ENCODE data around the gene EXOC7.
A peak's percentile ranks its signal among the peaks of the same experiment; 100 is the strongest.

The EXOC7 gene
- total RNA-seq, result 136 to 232 (median 149) reads per million in 9 experiments

GRCh38 chr17:76103274-76104139 is at the start of gene EXOC7:
EXOC7 (minus strand) TSS chr17:76103787; CDS start chr17:76103692, 95 bp downstream.
- ATAC-seq (replicated peaks), result peak; percentile 93
- H3K27ac Mint-ChIP-seq, result peak within 1 kb of the TSS; percentile 95 to 98

GRCh38 chr17:76153202-76153601 is 49.6 kb upstream of the EXOC7 start:
- DNase-seq (no peak), ATAC-seq (replicated peaks) (no peak)
- peaks cover 14% of the 10 kb centered on the region for H3K36me3 Mint-ChIP-seq (ENCODE audit: insufficient read depth)
- no peaks in the 10 kb centered on the region for H3K9me3 Mint-ChIP-seq
- peaks cover 4 to 5% of the 10 kb centered on the region in 2 donors for H3K4me1 Mint-ChIP-seq (ENCODE audit: low read depth in 2 of 2)
- H3K4me3 Mint-ChIP-seq, result no peak overlapping the region
- H3K27ac Mint-ChIP-seq, result no peak overlapping the region
- no peaks in the 10 kb centered on the region for H3K27me3 Mint-ChIP-seq

More at GRCh38 chr17:76103274-76104139, at the start of gene EXOC7:
- Mint-ChIP-seq H3K36me3 (ENCODE audit: insufficient read depth) (peaks cover 34% of the 10 kb centered on the region), H3K9me3 (no peaks in the 10 kb centered on the region), H3K27me3 (no peaks in the 10 kb centered on the region), H3K4me3 (peak within 1 kb of the TSS; percentile 94 to 99), H3K4me1 (ENCODE audit: low read depth in 2 of 2) (peaks cover 20 to 27% of the 10 kb centered on the region in 2 donors)
- peak; percentile 90 to 92 (median 92) for DNase-seq

GRCh38 chr17:76152591-76152990 is 49.0 kb upstream of the EXOC7 start:
- peaks cover 10% of the 10 kb centered on the region for H3K36me3 Mint-ChIP-seq (ENCODE audit: insufficient read depth)

GRCh38 chr17:76151896-76152454 is 48.4 kb upstream of the EXOC7 start:
- DNase-seq (no peak), ATAC-seq (replicated peaks) (peak; percentile 59)
- Mint-ChIP-seq H3K27ac (peak overlapping the region; percentile 73 to 78), H3K9me3 (no peaks in the 10 kb centered on the region), H3K27me3 (no peaks in the 10 kb centered on the region), H3K36me3 (ENCODE audit: insufficient read depth) (peaks cover 8% of the 10 kb centered on the region), H3K4me3 (no peak overlapping the region), H3K4me1 (ENCODE audit: low read depth in 2 of 2) (peaks cover 5 to 7% of the 10 kb centered on the region in 2 donors)

More at GRCh38 chr17:76152591-76152990, 49.0 kb upstream of the EXOC7 start:
- no peaks in the 10 kb centered on the region for H3K27me3 Mint-ChIP-seq
- DNase-seq (no peak), ATAC-seq (replicated peaks) (no peak)
- no peaks in the 10 kb centered on the region for H3K9me3 Mint-ChIP-seq
- H3K27ac Mint-ChIP-seq, result peak overlapping the region in 1 of 2 donors; percentile 73
- peaks cover 5% of the 10 kb centered on the region in 2 donors for H3K4me1 Mint-ChIP-seq (ENCODE audit: low read depth in 2 of 2)
- no peak overlapping the region for H3K4me3 Mint-ChIP-seq

GRCh38 chr17:76150712-76151622 is 47.4 kb upstream of the EXOC7 start:
- no peak overlapping the region for H3K4me3 Mint-ChIP-seq
- ATAC-seq (replicated peaks) (no peak), DNase-seq (no peak)
- H3K36me3 Mint-ChIP-seq (ENCODE audit: insufficient read depth), result peaks cover 8% of the 10 kb centered on the region
- H3K9me3 Mint-ChIP-seq, result no peaks in the 10 kb centered on the region
- H3K4me1 Mint-ChIP-seq (ENCODE audit: low read depth in 2 of 2), result peaks cover 12 to 17% of the 10 kb centered on the region in 2 donors
- peak overlapping the region; percentile 46 to 78 for H3K27ac Mint-ChIP-seq
- no peaks in the 10 kb centered on the region for H3K27me3 Mint-ChIP-seq

GRCh38 chr17:76149214-76149613 is 45.6 kb upstream of the EXOC7 start:
- no peaks in the 10 kb centered on the region for H3K9me3 Mint-ChIP-seq
- H3K27me3 Mint-ChIP-seq, result no peaks in the 10 kb centered on the region
- H3K36me3 Mint-ChIP-seq (ENCODE audit: insufficient read depth), result peaks cover 17% of the 10 kb centered on the region
- peaks cover 28 to 31% of the 10 kb centered on the region in 2 donors for H3K4me1 Mint-ChIP-seq (ENCODE audit: low read depth in 2 of 2)
- H3K27ac Mint-ChIP-seq, result peak overlapping the region; percentile 57 to 98
- H3K4me3 Mint-ChIP-seq, result no peak overlapping the region
- ATAC-seq (replicated peaks), result no peak
- DNase-seq, result no peak

- H3K36me3 Mint-ChIP-seq (ENCODE audit: insufficient read depth), result peaks cover 17% of the 10 kb centered on the region
- no peaks in the 10 kb centered on the region for H3K27me3 Mint-ChIP-seq
- no peak for DNase-seq
- H3K4me1 Mint-ChIP-seq (ENCODE audit: low read depth in 2 of 2), result peaks cover 39 to 40% of the 10 kb centered on the region in 2 donors
- peak overlapping the region; percentile 97 to 98 for H3K27ac Mint-ChIP-seq
- no peak overlapping the region for H3K4me3 Mint-ChIP-seq
- ATAC-seq (replicated peaks), result no peak
- no peaks in the 10 kb centered on the region for H3K9me3 Mint-ChIP-seq
Observed at GRCh38 chr17:76148015-76148326, 44.4 kb upstream of the EXOC7 start.

- peaks cover 45 to 46% of the 10 kb centered on the region in 2 donors for H3K4me1 Mint-ChIP-seq (ENCODE audit: low read depth in 2 of 2)
- H3K36me3 Mint-ChIP-seq (ENCODE audit: insufficient read depth), result peaks cover 15% of the 10 kb centered on the region
- ATAC-seq (replicated peaks), result no peak
- H3K9me3 Mint-ChIP-seq, result no peaks in the 10 kb centered on the region
- H3K27me3 Mint-ChIP-seq, result no peaks in the 10 kb centered on the region
- DNase-seq, result no peak
- no peak overlapping the region for H3K4me3 Mint-ChIP-seq
- H3K27ac Mint-ChIP-seq, result peak overlapping the region; percentile 97 to 98
Observed at GRCh38 chr17:76147211-76148014, 43.8 kb upstream of the EXOC7 start.

GRCh38 chr17:76146053-76146851 is 42.7 kb upstream of the EXOC7 start:
- Mint-ChIP-seq H3K36me3 (ENCODE audit: insufficient read depth) (peaks cover 17% of the 10 kb centered on the region), H3K9me3 (no peaks in the 10 kb centered on the region), H3K4me1 (ENCODE audit: low read depth in 2 of 2) (peaks cover 53 to 56% of the 10 kb centered on the region in 2 donors), H3K27me3 (no peaks in the 10 kb centered on the region), H3K27ac (peak overlapping the region; percentile 97 to 98), H3K4me3 (peak overlapping the region; percentile 80 to 85)
- ATAC-seq (replicated peaks) (peak; percentile 3), DNase-seq (no peak)

- DNase-seq (peak; percentile 40 to 51 (median 41)), ATAC-seq (replicated peaks) (peak; percentile 54)
- Mint-ChIP-seq H3K9me3 (no peaks in the 10 kb centered on the region), H3K27ac (peak overlapping the region; percentile 97 to 98), H3K27me3 (peaks cover 0 to 5% of the 10 kb centered on the region in 2 donors), H3K4me3 (peak overlapping the region; percentile 80 to 85), H3K4me1 (ENCODE audit: low read depth in 2 of 2) (peaks cover 56 to 57% of the 10 kb centered on the region in 2 donors), H3K36me3 (ENCODE audit: insufficient read depth) (peaks cover 22% of the 10 kb centered on the region)
Observed at GRCh38 chr17:76145231-76146052, 41.9 kb upstream of the EXOC7 start.

GRCh38 chr17:76142585-76143041 is 39.0 kb upstream of the EXOC7 start:
- Mint-ChIP-seq H3K4me3 (peak overlapping the region; percentile 76 to 85), H3K27ac (peak overlapping the region; percentile 86 to 91), H3K36me3 (ENCODE audit: insufficient read depth) (peaks cover 27% of the 10 kb centered on the region), H3K9me3 (no peaks in the 10 kb centered on the region), H3K4me1 (ENCODE audit: low read depth in 2 of 2) (peaks cover 58 to 60% of the 10 kb centered on the region in 2 donors), H3K27me3 (peaks cover 0 to 17% of the 10 kb centered on the region in 2 donors)
- no peak for ATAC-seq (replicated peaks)
- DNase-seq, result no peak

Measured in effector memory CD8-positive, alpha-beta T cell (primary cell).